Thoracic aorta (tissue), 2 donors: ENCODE results near the gene NOP56. TPM values are rescaled to one million over a fixed set of nuclear protein-coding genes. Genes with fewer than 3 reads are reported as not detected.
"Not testable (repeated sequence)": the region's sequence is repeated elsewhere in the genome, so short reads cannot be mapped to it uniquely, and the experiment has no call there.

Source experiments
- ATAC-seq: fragments of 150-250 bp; one replicate; pipeline ENCODE4 v1.8.0; 2017; ENCODE audit warnings: low read depth; ENCODE audit not compliant: insufficient number of reproducible peaks, low FRiP score
- DNase-seq: peaks from one replicate; pipeline ENCODE4 v3.0.0-alpha.2; 2020; ENCODE audit warnings: low spot score
- H3K27ac ChIP-seq, 2 donors: fragments of 200-600 bp; sonication (generic); 1 replicate in 1 of 2; 2 replicates in 1 of 2; pipeline ENCODE4 v1.5.1; 2016; ENCODE audit warnings: mild to moderate bottlenecking in 2 of 2, moderate library complexity in 2 of 2
- H3K27me3 ChIP-seq: fragments of 200-600 bp; sonication (generic); replicated peaks from 2 replicates; pipeline ENCODE4 v1.6.0; 2016; ENCODE audit warnings: mild to moderate bottlenecking; ENCODE audit not compliant: insufficient read depth
- H3K36me3 ChIP-seq: fragments of 200-600 bp; sonication (generic); one replicate; pipeline ENCODE4 v1.5.1; 2016
- H3K4me1 ChIP-seq, 2 donors: fragments of 200-600 bp; sonication (generic); 1 replicate in 1 of 2; 2 replicates in 1 of 2; pipeline versions ENCODE4 v1.5.1 to v1.6.0; 2016; ENCODE audit warnings: low read depth in 2 of 2, mild to moderate bottlenecking in 1 of 2; ENCODE audit not compliant: control insufficient read depth in 1 of 2
- H3K4me3 ChIP-seq: fragments of 200-600 bp; sonication (generic); 2 replicates; pipeline ENCODE4 v1.5.1; 2016; ENCODE audit warnings: mild to moderate bottlenecking
- H3K9me3 ChIP-seq: fragments of 200-600 bp; sonication (generic); 2 replicates; pipeline ENCODE4 v1.5.1; 2016
- CTCF ChIP-seq: fragments of 200-600 bp; sonication (generic); IDR thresholded peaks from one replicate; pipeline ENCODE4 v1.5.1; 2019; ENCODE audit warnings: antibody characterized with exemption
- total RNA-seq, 2 donors: library from RNA; depleted of rRNA; stranded (reverse); fragments of >200 nt; gene quantifications; one replicate each; pipeline versions ENCODE4 v1.1.0 to v1.2.3, GENCODE V29; 2016

NOP56 gene
- total RNA-seq, 2 donors from 2014 or later, result 46.2 to 125 TPM

GRCh38 chr20:2694519-2694918 lies 42.1 kb downstream of the NOP56 start:
- H3K36me3 ChIP-seq, result no peaks in the 10 kb centered on the region
- H3K4me3 ChIP-seq, result no peak overlapping the region
- no peaks in the 10 kb centered on the region for H3K9me3 ChIP-seq
- no peak for DNase-seq
- H3K27me3 ChIP-seq, result no peaks in the 10 kb centered on the region
- H3K4me1 ChIP-seq, result peaks cover 3 to 18% of the 10 kb centered on the region in 2 donors
- no peak overlapping the region for H3K27ac ChIP-seq
- TF ChIP-seq CTCF, result no peak
- ATAC-seq, result no peak

GRCh38 chr20:2695206-2695983 lies 43.0 kb downstream of the NOP56 start:
- ATAC-seq, result no peak
- H3K9me3 ChIP-seq, result no peaks in the 10 kb centered on the region
- H3K27ac ChIP-seq, result no peak overlapping the region
- H3K36me3 ChIP-seq, result no peaks in the 10 kb centered on the region
- H3K4me3 ChIP-seq, result no peak overlapping the region
- no peak for TF ChIP-seq CTCF
- peaks cover 3 to 18% of the 10 kb centered on the region in 2 donors for H3K4me1 ChIP-seq
- DNase-seq, result no peak
- H3K27me3 ChIP-seq, result no peaks in the 10 kb centered on the region

- DNase-seq, ATAC-seq, H3K27ac ChIP-seq, H3K36me3 ChIP-seq, H3K27me3 ChIP-seq, H3K9me3 ChIP-seq, H3K4me3 ChIP-seq: not testable (repeated sequence)
- peaks cover 3 to 18% of the 10 kb centered on the region in 2 donors for H3K4me1 ChIP-seq
Measured at GRCh38 chr20:2695984-2696525, 43.6 kb downstream of the NOP56 start.

- no peak for TF ChIP-seq CTCF
- Histone ChIP-seq H3K27ac (no peak overlapping the region), H3K9me3 (no peaks in the 10 kb centered on the region), H3K27me3 (no peaks in the 10 kb centered on the region), H3K36me3 (no peaks in the 10 kb centered on the region), H3K4me1 (peaks cover 3 to 15% of the 10 kb centered on the region in 2 donors), H3K4me3 (no peak overlapping the region)
- ATAC-seq (no peak), DNase-seq (no peak)
Measured at GRCh38 chr20:2696646-2697045, 44.2 kb downstream of the NOP56 start.

GRCh38 chr20:2697768-2698167 lies 45.3 kb downstream of the NOP56 start:
- ATAC-seq, result no peak

More at GRCh38 chr20:2697768-2698167, 45.3 kb downstream of the NOP56 start:
- TF ChIP-seq CTCF, result no peak
- H3K4me1 ChIP-seq, result peaks cover 3 to 9% of the 10 kb centered on the region in 2 donors
- no peak overlapping the region for H3K27ac ChIP-seq
- DNase-seq, result no peak
- H3K36me3 ChIP-seq, result no peaks in the 10 kb centered on the region
- no peak overlapping the region for H3K4me3 ChIP-seq
- no peaks in the 10 kb centered on the region for H3K9me3 ChIP-seq
- no peaks in the 10 kb centered on the region for H3K27me3 ChIP-seq
